LoVo (cell line): Measurements from ENCODE around the gene SLC19A1.
A peak's percentile ranks its signal among the peaks of the same experiment; 100 is the strongest.

Source experiments
- DNase-seq: peaks from one replicate; pipeline ENCODE4 v3.0.0-alpha.2; 2016; ENCODE audit warnings: low spot score

Gene SLC19A1

DNA sequence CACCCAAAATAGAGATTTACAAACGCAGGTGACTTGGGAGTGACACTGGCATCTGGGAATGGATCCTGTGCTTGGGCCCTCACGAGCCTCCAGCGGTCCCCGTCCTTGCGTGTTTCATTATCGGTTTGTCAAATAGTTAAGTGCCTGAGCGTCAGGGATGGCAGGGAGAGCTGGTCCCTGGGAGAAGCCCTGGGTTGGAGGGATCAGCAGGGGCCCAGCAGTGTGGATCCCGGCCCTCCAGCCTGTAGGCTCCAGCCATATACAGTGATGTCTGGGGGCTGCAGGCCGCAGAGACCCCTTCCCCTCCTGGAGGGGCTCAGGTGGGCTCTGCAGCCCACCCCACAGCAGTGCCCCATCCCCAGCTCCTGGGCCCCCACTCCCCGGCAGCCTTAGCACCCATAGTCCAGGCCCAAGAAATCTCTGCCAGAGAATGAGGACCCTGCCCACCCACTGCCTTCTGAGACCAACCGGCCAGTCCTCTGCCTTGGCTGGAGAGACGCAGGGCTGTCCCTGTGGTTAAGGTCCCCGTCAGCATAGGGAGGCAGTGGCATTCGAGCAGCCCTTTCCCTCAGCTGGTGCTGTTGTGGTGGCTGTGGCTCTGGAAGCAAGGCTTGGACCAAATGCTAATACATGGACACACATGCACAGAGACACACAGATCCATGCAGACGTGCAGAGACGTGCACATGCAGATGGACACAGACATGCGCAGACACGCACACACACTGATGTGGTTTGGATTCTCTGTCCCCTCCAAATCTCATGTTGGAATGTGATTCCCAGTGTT lies 2.4 kb upstream of the SLC19A1 start:
- DNase-seq: no peak

DNA sequence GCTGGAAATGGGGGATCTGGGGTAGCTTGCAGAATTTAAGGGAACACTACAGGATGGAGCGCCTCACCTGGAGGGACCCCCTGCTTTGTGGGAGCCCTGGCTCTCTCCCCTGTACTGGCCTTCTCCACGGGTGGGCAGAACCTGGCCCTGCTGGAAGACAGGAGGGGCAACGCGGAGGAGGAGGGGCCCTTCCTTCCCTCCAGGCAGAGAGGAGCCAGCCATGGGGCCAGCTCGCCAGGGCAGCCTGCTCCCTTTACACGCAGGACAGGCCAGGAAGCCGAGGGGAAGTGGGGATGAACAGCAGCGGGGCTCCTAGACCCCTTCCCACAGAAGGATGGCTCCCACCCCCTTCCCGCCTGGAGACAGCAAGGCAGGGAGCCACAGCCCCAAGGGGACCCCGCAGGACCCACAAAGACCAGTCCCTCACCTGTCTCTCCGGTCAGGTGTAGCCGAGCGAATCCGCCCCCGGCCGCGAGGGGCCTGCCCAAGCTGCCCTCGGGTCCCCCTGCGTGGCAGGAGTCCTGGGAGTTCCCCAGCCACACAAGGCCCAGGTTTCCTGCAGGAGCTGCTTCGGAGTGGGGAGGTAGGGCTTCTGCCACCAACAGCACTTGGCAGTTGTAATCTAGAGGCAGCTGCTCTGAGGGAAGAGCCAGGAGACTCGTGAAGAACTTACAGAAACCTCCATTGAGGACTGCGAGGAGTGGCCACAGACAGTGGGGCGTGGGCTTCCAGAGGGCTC lies 1.6 kb upstream of the SLC19A1 start:
- no peak for DNase-seq

DNA sequence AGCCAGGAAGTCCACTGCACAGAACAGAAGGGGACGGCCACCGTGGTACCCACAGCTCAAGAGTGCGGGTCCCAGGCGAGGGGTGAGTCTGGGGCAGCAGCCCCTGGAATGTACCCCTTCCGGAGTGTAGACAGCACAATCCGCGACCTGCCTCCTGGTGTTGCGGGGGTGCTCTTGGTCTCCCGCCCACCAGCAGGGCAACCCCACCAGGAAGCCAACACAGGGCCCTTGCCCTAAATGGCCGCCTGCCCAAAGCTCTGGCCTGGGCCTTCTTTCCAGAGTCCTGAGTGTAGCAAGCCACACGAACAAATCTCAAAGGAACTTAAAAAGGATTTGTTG lies 1.1 kb upstream of the SLC19A1 start:
- DNase-seq: no peak

DNA sequence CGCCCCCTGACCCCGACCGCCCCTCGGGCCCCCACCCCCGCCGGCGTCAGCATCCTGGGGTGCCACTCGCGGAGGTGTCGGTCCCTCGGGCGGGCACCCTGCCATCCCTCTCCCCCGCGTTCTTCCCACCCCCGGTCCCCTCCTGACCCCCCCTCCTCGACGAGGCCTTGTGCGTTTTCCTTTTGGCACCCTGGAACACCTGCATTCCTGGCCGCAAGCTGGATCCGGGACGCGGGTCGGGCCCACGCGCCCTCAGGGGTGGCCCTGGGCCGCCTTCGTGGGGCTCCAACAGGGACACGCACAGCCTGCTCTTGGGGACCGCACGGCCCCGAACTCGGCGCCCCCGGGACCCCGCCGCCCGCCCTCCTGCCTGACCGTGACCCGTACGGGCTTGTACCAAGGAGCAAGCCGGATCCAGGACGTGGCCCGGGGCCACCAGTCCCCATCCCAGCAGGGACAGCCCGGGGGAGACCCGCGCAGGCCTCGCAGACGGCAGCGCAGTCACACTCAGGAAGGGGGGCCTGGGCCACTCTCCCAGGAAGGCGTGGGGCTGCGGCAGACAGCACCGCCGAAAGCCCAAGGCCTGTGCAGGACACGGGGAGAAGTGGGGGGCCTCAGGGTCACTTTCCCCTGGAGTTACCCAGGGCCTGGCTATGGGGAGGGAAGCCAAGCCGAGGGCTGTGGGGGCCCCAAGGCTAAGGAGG lies 579 bp upstream of the SLC19A1 start:
- DNase-seq: no peak

DNA sequence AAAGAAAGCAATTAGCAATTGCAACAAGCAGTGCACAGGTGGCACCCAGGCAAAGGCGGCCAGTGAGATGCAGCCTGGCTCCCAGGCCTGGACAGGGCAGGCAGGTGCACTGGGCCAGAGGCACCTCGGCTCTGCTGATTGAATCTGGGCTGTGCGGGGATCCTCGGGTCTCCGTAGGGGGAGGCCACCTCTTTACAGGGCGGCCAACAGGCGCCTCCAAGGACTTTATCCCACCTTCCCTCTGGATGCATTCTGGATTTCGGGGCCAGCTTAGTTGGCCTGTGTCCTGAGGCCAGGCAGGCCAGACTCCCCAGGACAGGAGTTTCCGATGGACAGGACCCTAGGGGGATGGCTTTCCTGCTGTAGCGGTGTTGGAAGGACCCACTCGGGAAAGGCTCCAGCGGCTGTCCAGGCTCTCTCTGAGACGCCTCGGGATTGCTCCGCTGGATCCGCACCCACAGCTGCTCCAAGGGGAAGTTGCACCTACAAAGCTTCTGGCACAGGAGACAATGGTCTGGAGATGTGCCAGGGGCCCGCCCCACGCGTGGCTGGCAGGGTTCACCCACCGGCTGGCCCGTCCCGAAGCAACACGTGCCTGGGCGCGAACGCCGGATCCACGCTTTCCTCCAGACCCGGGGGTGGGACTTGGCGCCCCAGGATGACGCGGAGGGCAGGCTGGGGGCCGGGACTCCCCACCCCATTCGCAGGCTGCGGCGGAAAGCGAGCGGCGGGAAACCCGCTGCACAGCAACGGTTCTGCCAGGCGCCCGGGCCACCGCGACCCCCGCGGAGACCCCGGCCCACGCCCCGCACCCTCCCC lies 810 bp downstream of the SLC19A1 start:
- peak; percentile 78 for DNase-seq

DNA sequence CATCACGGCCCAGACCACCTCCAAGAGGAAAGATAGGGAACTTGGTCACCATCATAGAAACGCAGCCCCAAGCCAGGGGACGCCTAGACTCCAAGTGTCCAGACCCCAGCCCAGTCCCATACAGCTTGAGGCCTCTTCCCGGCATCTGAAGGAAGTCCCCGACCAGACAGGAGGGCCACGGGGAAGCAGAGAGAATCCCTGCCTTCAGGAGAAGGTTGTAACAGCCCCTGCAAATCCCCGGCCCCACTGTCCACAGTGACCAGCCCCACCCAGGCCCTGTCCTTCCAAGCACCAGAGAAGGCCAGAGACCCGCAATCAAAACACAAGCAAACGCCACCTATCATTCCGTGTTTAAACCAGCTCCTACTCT lies 1.7 kb downstream of the SLC19A1 start:
- DNase-seq: no peak

DNA sequence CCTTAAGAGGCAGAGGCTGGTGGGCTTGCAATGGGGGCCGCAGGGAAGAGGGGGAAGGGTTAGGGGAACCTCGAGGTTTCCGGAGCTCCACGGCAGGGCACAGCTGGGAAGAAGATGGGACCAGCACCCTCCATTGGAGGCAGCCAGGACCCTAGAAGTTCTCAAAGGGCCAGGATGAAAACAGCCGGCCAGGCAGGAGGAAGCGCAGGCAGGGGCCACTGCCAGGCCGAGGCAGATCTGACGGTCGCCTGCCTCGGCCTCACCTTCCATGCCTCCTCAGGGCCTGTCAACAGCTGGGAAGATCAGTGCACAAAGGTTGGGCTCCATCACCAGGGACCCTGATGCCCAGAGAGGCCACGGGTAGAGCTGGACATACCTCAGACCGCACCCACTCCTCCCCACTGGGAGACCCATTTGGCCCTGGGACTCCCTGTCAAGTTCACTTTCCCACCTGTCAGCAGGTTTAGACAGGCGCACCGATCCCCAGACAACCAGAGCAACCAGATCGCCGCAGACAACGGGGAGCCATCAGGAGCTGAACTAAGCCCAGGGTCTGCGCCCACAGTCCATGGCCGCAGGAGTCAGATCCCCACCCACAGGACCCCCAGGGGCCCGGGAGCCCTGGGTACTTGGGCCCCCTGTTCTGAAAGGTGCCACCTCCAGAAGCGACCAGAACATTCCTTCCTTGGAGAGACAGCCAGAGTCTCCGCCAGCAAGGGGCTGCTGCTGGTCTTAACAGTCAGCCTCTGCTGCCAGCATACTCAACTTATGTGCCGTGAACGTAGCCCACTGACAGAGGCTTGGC lies 2.2 kb downstream of the SLC19A1 start:
- DNase-seq: no peak

DNA sequence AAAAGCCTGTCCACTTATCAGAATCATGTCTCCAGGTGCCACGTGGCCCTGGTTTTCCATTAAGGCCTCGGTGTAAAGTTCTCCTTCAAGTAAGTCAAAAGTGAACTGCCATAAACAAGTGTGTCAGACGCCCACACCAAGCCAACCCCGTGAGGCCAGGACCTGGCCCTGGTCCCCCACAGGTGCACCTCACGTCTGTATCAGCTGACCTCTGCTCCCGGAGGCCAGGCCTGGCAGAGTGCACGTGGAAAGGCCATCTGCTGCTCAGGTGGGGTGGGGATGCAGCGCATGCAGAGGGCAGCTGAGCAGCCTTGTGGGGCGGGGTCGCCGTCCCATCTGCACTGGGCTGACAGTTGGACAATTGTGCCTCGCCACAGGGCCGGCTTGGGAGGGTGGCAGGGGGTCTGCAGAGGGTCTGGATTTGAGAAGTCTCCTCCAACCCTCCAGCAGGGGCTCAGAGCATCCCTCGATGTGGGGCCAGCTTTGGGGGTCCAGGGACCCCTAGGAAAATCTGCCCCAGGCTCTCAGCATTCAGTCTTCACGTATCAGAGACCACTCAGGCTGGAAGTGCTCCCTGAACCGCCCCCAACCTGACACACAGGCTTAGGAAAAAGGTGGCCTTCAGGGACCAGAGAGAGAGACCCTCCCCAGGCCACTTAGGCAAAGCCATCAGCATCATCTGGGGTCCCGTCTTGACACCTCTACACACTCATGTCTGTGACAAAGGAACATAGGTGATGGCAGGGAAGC lies 3.0 kb downstream of the SLC19A1 start:
- DNase-seq: no peak

DNA sequence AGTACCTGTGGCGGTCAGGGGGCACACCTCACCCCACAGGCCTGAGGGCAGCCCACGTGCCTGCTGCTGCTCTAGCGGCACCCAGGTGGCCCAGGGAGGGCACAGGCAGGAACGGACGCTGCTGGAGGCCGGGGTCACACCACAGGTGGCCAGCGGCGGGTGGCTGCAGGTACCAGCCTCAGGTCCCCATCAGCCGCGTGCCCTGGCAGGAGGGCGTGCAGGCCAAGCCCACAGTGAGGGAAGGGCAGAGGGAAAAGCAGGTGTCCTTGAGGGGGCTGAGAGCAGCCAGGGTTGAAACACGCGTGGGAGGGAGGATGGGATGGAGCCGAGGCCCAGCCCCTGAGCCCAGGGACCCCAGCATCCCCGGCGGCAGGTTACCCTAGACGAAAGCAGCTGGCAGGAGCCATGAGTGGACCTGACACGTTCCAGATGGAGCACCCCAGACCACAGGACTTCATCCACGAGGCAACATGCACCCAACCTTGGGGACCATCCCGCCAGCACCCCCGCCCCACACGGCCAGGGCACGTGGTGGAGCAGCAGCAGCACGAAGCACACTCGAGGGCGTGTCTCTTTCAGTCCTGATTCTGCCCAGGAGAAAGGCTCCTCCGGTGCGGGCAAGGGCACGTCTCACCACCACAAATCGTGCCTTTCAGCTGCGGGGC lies 3.7 kb downstream of the SLC19A1 start:
- no peak for DNase-seq

DNA sequence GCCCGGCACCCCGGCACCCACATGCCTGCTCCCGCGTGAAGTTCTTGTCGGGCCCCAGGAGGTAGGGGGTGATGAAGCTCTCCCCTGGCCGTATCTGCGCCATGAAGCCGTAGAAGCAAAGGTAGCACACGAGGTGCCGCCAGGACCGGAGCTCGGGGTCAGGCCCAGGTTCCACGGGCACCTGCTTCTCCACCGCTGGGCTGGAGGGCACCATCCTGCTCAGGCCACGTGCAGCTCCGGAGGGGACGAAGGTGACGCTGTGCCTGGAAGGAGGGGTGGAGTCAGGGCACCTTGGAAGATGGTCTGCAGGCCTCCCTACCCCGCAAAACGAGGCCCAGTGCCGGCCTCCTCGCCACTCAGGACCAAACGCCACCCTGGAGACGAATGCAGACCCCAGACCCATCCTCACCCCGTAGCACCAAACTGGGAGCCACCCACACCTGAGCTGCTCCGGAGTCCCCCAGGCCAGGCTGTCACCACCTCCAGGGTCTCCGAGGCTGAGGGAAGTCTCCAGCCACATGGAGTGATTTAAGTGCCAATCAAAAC lies 4.4 kb downstream of the SLC19A1 start:
- DNase-seq: no peak

DNA sequence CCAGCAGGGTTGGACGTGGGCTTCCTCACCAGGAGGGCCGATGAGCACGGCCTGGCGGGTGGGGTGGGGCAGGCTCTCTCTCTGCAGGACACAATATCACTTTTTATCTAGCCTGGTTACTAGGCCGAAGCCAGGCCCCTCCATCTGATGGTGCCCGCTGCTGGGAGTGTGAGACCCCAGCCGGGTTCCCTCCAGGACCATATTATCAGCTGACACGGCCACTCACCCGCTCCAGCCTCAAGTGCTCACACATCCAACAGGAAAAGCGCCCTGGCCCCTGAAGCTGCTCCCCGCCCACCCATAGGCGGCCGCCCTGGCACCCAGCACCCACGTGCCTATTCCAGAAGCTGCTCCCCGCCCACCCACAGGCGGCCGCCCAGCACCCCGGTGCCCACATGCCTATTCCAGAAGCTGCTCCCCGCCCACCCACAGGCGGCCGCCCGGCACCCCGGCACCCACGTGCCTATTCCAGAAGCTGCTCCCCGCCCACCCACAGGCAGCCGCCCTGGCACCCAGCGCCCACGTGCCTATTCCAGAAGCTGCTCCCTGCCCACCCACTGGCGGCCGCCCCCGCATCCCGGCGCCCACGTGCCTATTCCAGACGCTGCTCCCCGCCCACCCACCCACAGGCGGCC lies 5.0 kb downstream of the SLC19A1 start:
- DNase-seq: no peak

DNA sequence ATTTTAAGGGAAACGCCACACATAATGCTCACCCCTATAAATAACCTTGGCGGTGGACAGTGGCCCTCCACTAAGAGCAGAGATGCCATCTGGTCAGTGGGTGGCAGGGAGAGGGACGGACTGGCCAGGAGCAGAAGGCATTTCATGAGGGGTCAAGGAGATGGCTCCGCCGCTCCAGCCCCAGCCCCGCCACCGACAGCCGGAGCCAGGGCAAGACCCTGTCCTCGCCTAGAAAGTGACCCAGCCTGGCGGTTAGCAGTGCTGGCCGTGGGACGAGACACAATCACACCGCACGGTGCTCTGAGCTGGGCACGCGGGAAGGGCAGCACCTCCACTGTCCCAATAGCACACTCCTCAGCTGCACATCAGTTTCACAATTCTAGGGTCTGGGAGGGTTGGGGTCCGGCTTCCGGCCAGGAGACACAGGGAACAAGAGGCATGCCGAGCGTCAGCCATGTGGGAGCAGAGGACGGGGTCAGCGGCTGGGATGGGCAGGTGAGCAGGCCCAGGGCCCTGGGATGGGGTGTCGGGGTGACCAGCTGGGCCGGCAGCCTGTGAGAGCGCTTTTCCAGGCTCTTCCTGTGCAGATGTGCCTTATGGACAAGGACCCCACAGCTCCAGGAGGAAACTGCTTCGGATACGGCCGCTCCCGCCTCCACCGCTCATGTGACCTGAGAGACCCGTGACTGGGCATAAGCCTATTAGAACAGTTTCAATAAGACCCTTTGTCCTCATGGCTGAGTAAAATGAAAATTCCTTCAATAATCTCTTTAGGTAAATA lies 5.7 kb downstream of the SLC19A1 start:
- DNase-seq: no peak

DNA sequence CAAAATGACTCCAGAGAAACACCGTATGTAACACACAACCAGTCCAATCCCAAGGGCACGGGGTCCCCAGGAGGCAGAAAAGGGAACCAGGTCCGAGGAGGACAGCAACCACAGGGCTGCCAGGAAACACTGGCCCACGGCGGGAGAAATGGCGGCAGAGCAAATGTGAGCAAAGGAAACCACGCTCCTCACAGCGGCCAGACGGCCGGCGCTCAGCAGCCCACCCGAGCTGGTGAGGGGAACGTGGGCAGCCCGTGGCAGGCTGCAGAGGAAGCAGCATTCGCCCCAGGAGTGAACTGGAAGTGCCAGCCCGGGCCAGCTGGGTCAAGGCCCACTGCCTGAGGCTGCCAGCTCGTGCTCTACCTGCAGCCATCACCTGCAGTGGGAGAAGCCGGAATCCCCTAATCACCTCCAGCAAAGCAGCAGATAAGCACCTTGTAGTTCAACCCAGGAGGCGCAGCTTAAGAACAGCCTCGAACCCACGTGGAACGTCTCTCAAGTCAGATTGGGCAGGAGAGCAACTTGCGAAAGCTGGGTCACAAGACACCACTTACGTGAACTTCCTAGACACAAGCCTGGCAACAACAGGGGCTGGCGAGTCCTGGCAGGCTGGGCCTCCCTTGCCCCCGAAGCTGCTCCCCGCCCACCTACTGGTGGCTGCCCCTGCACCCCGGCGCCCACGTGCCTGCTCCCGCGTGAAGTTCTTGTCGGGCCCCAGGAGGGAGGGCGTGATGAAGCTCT lies 6.7 kb downstream of the SLC19A1 start:
- no peak for DNase-seq

DNA sequence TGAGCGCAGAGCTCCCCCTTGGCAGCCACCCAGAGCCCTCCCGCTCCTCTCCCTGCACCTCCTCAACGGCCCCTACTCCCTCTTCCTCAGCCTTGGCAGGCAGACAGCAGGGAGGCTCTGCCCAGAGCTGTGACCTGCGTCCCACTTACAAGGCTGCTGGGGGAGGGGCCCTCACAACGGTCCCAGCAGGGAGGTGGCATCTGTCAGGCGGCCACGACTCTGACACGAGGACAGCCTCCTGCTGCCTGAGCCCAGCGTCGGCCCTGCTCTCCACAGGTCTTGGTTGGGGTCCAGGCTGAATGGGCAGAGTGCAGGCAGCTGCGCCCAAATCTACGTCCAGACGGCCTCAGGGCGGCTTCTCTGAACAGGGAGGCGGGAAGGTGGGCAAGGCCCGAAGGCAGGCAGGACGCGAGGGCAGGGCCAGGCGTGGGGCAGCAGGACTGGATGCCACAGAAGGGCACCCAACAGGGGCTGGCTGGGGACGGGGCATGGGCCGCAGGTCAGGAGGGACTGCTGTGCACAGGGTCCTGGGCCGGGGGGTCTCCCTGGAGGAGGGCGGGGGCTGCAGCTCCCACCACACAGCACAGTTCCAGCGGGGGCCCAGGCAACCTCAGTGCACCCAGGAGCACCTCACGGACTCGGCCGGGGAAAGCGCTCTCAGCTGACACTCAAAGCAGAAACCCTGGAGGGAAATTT lies 7.5 kb downstream of the SLC19A1 start:
- DNase-seq: no peak

DNA sequence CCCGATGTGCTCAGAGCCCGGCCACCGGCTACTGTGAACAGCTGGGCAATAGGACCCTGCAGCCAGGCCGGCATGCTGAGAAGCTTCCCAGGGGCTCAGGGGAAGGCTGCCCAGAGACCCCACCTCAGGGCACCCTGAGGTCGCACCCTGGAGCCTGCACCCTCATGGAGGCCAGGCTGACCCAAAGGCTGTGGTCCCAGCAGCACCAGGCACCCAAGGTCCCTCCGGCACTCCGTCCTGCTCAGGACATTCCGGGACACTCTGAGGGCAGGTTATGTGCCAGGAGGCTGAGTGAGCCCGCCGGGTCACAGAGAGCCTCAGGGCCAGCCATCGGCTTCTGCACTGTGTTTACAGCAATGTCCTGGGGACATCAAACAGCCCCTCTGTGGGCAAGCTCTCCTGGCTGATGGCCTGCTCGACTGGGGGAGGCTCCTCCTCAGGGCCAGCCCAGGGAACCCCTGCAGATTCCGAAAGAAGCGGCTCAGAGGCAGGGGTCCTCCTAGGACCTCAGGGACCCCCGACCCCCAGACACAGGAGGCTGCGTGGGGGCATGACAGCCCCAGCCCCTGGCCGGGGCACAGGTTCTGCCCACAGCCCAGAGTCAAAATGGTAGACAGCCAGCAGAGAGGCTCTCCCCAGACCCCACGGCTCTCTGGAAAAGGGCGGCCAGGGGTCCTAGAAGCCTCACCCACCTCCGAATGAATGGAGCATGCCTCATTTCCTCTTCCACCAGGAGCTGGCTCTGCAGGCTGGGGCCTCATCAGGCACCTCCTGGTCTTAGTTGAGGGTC lies 8.2 kb downstream of the SLC19A1 start:
- DNase-seq: no peak

DNA sequence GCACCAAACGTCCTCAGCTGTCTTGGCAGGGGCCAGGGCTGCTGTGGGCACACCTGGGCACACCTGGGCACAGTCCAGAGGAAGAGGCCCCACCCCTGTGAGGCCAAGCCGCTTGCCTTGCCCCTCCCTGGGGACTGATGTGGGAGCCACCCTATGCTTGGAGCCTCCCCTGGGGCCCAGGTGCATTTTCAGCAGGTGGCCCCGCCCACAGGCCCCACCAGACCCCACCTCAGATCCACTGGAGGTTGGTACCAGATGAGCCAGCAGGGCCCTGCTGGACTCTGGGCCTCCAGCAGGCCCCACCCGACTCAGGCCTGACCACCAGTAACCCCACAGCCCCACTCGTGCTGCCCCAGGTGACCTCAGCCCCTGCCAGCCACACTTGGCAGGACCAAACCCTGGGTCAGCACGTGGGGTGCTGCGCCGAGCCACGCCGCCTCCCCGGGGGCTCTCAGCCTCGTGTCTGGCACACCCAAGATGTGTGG lies 8.8 kb downstream of the SLC19A1 start:
- DNase-seq: no peak
